Iris pigment epithelial cell (primary cell): Measurements from ENCODE around the gene GALNT1.

Experiments
- DNase-seq: peaks from one replicate; pipeline ENCODE4 v3.0.0-alpha.2; 2011; ENCODE audit warnings: low read depth

GALNT1 gene

DNA sequence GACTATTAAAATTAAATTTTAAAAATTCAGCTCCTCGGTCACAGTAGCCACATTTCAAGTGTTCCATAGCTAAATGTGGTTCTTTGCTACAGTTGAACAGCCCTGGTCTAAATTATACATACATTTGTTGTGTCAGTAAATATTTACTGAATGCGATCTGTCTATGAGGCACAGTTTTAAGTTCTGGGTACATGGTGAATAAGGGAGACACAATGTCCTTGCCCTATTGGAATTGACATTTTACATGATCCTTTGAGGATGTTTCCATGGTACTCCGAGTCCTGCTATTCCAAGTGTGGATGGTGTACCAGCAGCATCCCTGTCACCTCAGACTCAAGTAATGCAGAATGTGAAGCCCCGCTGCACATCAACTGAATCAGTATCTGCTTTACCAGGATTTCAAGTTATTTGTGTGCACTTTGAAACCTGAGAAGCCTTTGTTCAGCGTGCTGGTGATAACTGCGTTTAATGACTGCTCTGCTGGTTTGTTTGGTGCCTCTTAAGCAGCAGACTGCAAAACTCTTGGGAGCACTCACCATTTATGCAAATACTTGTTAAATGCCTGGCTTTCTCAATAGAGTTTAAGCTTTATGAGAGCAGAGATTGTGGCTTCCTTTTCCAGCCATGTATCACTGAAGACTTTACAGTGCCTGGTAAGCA is 1.5 kb downstream of the GALNT1 start:
- peak; percentile 56 for DNase-seq

DNA sequence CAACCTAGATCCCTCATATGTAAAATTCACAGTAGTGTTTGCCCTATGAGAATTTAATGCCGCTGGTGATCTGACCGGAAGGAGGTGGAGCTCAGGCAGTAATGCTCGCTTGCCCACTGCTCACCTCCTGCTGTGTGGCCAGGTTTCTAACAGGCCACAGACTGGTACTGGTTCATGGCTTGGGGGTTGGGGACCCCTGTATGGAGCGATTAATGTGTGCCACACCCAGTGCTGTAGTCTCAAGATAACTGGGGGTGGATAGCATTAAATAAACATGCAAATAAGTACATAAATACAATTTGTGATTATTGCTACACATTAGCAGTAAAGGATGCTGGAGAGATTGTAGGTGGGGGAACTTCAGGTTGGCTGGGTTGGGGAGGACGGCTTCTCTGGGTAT is 3.2 kb downstream of the GALNT1 start:
- no peak for DNase-seq

- DNase-seq: no peak
Observed at GRCh38 chr18:35585608-35586007, 4.1 kb downstream of the GALNT1 start.

DNA sequence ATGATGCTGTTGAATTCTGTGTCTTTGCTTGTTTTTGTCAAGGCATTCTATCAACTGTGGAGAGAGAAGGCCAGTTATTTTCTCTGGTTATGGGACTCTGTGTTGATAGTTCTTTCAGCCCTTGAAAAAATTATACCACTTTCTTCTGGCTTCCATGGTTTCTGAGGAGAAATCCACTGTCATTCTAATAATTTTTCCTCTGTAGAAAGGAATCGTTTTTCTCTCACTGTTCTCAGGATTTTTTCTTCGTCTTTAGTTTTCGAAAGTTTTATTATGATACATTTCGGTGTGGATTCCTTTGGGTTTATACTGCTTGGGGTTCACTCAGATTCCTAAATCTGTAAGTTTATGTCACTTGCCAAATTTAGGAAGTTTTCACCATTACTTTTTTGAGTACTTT is 6.6 kb downstream of the GALNT1 start:
- no peak for DNase-seq

DNA sequence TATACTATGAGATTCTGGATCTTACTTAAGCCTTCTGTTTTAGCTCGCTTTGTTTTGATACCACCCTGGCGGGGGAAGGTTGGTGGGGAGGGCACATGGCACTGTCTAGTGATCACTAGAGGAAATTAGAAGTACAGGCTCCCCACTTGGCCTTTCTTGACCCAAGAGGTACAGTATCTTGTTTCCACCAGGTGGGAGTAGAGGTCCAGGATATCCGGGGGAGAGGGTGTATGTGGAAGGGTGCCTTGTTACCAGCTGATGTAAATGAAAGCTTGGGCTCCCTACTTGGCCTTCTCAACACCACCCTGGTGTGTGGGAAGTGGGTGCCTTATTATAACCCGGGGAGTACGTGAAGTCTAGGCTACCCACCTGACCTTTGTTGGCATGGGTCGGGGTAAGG is 7.5 kb downstream of the GALNT1 start:
- DNase-seq: no peak

DNA sequence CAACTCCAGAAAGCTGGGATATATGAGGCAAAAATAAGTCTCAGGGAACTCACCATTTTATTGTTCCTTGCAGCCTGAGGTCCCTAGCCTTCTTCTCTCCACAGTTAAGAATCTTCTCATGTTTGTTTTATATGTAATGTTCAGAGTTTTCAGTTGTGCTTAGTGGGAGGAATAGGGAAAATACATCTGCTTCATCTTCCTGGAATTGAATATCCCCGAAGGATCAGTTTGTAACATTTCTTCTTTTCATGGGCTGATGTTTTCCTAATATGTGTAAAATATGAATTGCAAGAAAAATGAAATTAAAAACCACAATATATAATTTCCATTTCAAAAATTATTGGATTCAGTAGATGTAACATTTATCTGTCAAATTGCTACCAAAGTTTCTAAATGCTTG is 8.0 kb downstream of the GALNT1 start:
- DNase-seq: no peak

- no peak for DNase-seq
Observed at GRCh38 chr18:35590935-35591334, 9.4 kb downstream of the GALNT1 start.

- no peak for DNase-seq
Observed at GRCh38 chr18:35592298-35592697, 10.8 kb downstream of the GALNT1 start.

- DNase-seq: no peak
Observed at GRCh38 chr18:35593859-35594258, 12.3 kb downstream of the GALNT1 start.

DNA sequence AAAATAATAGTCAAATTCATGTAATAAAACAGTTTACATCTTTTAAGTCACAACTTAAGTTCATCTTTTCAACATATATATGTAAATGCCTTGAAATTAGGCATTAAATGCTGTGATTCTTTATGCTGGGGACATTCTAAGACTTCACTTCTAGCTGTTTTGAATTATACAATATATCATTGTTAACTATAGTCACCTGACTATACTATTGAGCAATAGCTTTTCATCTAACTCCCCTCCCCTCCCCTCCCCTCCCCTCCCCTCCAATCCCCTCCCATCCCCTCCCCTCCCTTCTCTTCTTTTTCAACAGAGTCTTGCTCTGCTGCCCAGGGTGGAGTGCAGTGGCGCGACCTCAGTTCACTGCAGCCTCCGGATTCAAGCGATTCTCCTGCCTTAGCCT is 16.2 kb downstream of the GALNT1 start:
- no peak for DNase-seq

DNA sequence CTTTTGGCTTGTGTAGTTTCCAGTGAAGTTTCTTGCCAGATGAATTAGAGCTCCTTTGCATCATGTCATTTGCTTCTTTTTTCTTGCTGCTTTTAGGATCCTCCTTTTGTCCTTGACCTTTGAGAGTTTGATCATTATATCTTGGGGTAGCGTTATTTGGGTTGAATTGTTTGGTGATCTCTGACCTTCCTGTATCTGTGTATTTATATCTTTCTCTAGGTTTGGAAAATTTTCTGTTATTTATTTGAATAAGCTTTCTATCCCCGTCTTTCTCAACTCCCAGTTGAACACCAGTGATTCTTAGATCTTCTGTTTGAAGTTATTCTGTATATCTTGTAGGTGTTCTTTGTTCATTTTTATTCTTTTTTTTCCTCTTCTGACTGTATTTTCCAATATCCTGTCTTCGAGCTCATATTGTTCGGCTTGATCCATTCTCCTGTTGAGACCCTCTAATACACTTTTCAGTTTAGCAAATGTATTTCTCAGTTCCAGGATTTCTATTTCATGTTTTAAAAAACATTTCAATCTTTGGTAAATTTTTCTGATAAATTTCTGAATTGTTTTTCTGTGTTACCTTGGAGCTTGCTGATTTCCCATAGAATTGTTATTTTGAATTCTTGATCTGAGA is 20.8 kb downstream of the GALNT1 start:
- DNase-seq: no peak

- no peak for DNase-seq
Observed at GRCh38 chr18:35603008-35603407, 21.5 kb downstream of the GALNT1 start.

- DNase-seq: no peak
Observed at GRCh38 chr18:35603528-35603927, 22.0 kb downstream of the GALNT1 start.

DNA sequence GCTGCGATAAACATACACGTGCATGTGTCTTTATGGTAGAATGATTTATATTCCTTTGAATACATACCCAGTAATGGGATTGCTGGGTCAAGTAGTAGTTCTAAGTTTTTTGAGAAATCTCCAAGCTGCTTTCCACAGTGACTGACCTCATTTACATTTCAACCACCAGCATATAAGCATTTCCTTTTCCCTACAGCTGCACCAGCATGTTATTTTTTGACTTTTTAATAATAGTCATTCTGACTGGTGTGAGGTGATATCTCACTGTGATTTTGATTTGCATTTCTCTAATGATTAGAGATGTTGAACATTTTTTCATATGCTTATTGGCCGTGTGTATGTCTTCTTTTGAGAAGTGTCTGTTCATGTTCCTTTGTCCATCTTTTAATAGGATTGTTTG is 22.8 kb downstream of the GALNT1 start:
- DNase-seq: no peak

DNA sequence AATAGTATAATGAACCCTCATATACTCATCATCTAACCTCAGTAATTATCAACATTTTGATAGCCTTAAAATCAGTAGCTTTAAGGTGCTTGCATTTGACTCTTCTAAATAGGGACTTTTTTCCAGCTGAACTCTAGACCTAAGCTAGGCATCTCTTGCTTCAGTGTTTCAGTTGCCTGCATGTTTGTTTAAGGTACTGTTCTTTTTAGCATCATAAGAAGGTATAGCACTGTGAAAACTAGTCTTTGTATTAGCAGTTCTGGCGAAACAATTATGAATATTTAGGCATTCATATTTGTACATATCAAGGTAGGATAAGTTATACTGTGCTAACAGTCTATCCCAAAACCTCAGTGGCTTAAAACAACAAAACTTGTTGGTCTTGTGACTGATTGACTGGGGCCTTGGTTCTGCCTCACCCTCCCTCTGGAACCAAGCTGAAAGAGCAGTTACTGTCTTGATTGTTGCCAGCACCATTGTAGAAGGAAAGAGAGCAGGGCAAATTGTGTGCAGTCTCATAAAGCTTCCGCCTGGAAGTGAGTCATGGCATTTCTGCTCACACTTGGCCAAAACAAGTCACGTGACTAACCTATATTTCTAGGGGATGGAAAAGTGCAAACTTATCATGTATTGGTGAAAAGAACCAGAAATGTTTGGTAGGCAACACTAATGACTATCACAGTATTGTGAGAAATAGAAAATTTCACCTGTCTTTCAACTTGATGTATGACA is 24.3 kb downstream of the GALNT1 start:
- DNase-seq: peak; percentile 45

- DNase-seq: no peak
Observed at GRCh38 chr18:35609236-35609635, 27.7 kb downstream of the GALNT1 start.

GRCh38 chr18:35610089-35610488 is 28.5 kb downstream of the GALNT1 start:
- DNase-seq: no peak

- DNase-seq: no peak
Observed at GRCh38 chr18:35610724-35611123, 29.2 kb downstream of the GALNT1 start.

DNA sequence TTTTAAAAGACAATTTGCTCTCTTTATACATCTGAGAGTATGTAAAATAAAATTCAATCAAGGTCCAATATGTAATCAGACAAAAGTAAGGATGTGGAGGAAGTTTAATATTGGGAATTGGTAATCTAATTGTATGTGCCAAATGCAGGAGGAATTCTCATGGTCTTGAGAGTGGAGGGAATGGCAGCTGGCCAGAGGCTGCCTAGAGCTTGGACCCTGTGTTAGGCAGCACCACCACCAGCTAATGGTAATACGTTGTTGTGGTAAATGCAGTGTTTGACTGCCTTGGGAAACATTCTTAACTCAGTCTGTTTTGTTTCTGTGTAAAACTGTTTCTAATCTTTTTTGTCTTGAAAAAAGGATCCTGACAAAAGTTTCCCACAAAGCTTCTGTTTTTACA is 30.0 kb downstream of the GALNT1 start:
- DNase-seq: no peak

- no peak for DNase-seq
Observed at GRCh38 chr18:35616074-35616473, 34.5 kb downstream of the GALNT1 start.

- DNase-seq: peak; percentile 95
Observed at GRCh38 chr18:35616664-35617423, 35.3 kb downstream of the GALNT1 start.

DNA sequence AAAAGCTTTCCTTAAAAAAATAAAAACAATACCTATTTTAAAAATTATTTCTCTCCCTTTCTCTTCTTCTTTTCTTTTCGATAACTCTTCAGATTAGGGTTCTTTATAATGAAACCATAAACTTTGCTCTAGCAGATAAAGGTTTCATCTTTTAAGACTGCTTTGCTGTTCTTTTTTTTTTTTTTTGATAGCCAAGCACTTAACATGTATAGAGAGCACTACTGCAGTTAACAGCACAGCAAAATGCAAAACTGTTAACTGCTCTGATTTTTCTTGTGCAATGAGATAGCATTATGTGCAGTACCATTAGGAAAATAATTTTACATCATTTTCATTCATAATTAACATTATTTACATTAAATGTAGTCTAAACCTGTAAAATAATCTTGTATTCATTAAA is 36.3 kb downstream of the GALNT1 start:
- DNase-seq: no peak

DNA sequence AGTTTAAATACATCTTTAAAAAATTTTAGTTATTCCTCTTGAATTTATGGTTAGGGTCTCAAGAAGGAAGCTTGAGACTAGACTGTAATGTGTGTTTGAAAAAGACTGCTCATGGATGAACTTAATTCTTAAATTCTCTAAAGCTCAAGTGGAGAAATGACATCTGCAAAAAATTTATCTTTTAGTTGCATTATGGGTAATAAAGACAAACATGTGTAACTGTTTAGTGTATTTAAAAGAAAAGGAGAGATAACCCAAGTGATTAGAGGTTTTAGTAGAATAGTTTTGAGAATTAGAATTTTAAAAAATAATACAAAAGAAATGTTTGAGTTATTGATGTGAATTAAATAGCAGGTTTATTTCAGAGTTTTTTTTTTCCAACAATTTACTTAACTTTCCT is 36.7 kb downstream of the GALNT1 start:
- no peak for DNase-seq
